ENCODE results near the gene THBD. TPM values are rescaled to one million over a fixed set of nuclear protein-coding genes. Genes with fewer than 3 reads are reported as not detected.

THBD gene
- total RNA-seq, 1 experiment from 2014 or later = 0.28 TPM

DNA sequence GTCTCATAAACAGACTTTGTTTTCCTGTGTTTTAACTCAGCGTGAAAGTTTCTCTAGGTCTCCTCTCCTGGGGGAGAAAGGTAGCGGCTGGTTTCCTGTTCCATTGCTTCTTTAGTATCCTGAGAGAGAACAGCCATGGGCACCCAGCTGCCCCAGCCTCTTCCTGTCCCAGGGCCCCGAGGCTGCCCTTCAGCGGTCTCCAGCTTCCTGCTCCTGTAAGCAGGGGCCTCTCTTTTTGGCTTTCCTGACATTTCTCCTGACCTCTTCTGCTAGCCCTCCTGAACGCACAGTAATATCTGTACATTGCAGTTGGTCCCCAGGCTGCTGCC, 16.8 kb downstream of the THBD start:
- Histone ChIP-seq H3K79me2 (ENCODE audit: insufficient read depth, low read length) (no peaks in the 10 kb centered on the region), H2BK20ac (ENCODE audit: low read depth, low read length, poor library complexity, severe bottlenecking) (no peak overlapping the region), H3K4ac (ENCODE audit: low read depth, low read length) (no peak overlapping the region), H3K4me2 (ENCODE audit: insufficient read depth, insufficient read length, low read length) (no peak overlapping the region), H4K5ac (ENCODE audit: insufficient read length, low read depth, low read length) (no peak overlapping the region), H3K23me2 (ENCODE audit: insufficient read length, low read depth, low read length, poor library complexity, severe bottlenecking) (no peaks in the 10 kb centered on the region), H3K9me3 (ENCODE audit: control insufficient read depth, low read depth, low read length) (no peaks in the 10 kb centered on the region), H2AFZ (ENCODE audit: low read length) (no peak overlapping the region), H3K9ac (ENCODE audit: extremely low read depth, insufficient read length, low read length) (no peak overlapping the region), H3K4me1 (ENCODE audit: insufficient read depth, low read length) (no peaks in the 10 kb centered on the region), H3T11ph (ENCODE audit: low read length) (no peak overlapping the region), H4K91ac (ENCODE audit: insufficient read length, low read depth, low read length) (no peak overlapping the region), H4K8ac (replicated peaks; ENCODE audit: insufficient read length, low read depth, low read length) (no peak overlapping the region), H3K79me1 (ENCODE audit: insufficient read depth, low read depth, low read length, poor library complexity, severe bottlenecking) (no peaks in the 10 kb centered on the region), H2BK120ac (ENCODE audit: low read depth, low read length, poor library complexity, severe bottlenecking) (no peak overlapping the region), H3K23ac (ENCODE audit: insufficient read length, low read depth, low read length) (no peak overlapping the region), H4K20me1 (ENCODE audit: control insufficient read depth, insufficient read depth, insufficient read length) (no peaks in the 10 kb centered on the region), H2BK12ac (ENCODE audit: insufficient read length, low read depth, low read length) (no peak overlapping the region), H3K18ac (ENCODE audit: insufficient read length, low read depth, low read length) (no peak overlapping the region), H3K14ac (ENCODE audit: insufficient read depth, low read length) (no peak overlapping the region), H2AK5ac (ENCODE audit: insufficient read length, low read length) (no peak overlapping the region), H2BK5ac (ENCODE audit: insufficient read length, low read length) (no peak overlapping the region), H3K27ac (ENCODE audit: insufficient read length, low read depth, low read length) (no peak overlapping the region), H2BK15ac (ENCODE audit: low read depth, low read length) (no peak overlapping the region), H3K56ac (ENCODE audit: insufficient read length, low read depth, low read length) (no peak overlapping the region), H3K27me3 (ENCODE audit: insufficient read depth, low read length) (peaks cover 21% of the 10 kb centered on the region; the same call in 1 of the 2 replicates)
- no CpG with 5 or more reads among the region's 5 CpGs for WGBS (ENCODE audit: extremely low coverage, insufficient read length, low lambda C conversion rate)
- no peak overlapping the region for H3K27ac Mint-ChIP-seq
- no peak overlapping the region for H3K4me3 Mint-ChIP-seq
- no peaks in the 10 kb centered on the region for H3K9me3 Mint-ChIP-seq
- H3K4me1 Mint-ChIP-seq = 0 out of 4 replicates have a peak, but pooled peaks cover 2 to 3% of the 10 kb centered on the region in 2 experiments
- peaks cover 72% of the 10 kb centered on the region for H3K27me3 Mint-ChIP-seq (ENCODE audit: low read depth)
- peaks cover 0 to 2% (median 0%) of the 10 kb centered on the region in 3 experiments; a peak in 1 of 7 replicates for H3K36me3 Mint-ChIP-seq (ENCODE audit: insufficient read depth in 1 of 3, low read depth in 3 of 3)
- TF ChIP-seq, protein P1, sequence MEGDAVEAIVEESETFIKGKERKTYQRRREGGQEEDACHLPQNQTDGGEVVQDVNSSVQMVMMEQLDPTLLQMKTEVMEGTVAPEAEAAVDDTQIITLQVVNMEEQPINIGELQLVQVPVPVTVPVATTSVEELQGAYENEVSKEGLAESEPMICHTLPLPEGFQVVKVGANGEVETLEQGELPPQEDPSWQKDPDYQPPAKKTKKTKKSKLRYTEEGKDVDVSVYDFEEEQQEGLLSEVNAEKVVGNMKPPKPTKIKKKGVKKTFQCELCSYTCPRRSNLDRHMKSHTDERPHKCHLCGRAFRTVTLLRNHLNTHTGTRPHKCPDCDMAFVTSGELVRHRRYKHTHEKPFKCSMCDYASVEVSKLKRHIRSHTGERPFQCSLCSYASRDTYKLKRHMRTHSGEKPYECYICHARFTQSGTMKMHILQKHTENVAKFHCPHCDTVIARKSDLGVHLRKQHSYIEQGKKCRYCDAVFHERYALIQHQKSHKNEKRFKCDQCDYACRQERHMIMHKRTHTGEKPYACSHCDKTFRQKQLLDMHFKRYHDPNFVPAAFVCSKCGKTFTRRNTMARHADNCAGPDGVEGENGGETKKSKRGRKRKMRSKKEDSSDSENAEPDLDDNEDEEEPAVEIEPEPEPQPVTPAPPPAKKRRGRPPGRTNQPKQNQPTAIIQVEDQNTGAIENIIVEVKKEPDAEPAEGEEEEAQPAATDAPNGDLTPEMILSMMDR (conservative IDR thresholded peaks at IDR 0.05) = no peak
- DNase-seq = no peak
